ENCODE results near the gene PLRG1.

DNA sequence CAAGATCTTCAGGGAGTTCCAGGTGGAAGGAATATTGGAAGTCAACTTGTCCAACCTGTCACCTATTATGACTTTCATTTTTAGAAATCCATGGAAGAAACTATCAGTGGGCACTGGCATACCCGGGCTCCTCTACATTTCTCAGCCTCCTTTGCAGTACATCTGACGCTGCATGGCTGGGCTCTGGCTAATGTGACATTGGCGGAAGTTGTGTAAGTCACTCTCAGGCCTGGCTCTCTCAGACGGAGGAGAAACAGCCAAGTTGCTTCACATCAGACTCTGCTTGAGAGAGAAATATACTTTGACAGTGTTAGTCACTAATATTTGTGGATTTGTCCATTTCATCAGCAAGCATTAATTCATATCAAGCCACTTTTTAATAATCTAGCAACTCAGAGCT, 63.1 kb downstream of the PLRG1 start:
- TF ChIP-seq, protein P1, sequence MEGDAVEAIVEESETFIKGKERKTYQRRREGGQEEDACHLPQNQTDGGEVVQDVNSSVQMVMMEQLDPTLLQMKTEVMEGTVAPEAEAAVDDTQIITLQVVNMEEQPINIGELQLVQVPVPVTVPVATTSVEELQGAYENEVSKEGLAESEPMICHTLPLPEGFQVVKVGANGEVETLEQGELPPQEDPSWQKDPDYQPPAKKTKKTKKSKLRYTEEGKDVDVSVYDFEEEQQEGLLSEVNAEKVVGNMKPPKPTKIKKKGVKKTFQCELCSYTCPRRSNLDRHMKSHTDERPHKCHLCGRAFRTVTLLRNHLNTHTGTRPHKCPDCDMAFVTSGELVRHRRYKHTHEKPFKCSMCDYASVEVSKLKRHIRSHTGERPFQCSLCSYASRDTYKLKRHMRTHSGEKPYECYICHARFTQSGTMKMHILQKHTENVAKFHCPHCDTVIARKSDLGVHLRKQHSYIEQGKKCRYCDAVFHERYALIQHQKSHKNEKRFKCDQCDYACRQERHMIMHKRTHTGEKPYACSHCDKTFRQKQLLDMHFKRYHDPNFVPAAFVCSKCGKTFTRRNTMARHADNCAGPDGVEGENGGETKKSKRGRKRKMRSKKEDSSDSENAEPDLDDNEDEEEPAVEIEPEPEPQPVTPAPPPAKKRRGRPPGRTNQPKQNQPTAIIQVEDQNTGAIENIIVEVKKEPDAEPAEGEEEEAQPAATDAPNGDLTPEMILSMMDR (IDR thresholded peaks at IDR 0.05), result no peak
- TF ChIP-seq POLR2A (IDR thresholded peaks at IDR 0.05), result no peak
